CD8-positive, alpha-beta memory T cell (primary cell): Measurements from ENCODE around the gene MBNL2. TPM values are rescaled to one million over a fixed set of nuclear protein-coding genes. Genes with fewer than 3 reads are reported as not detected.

ENCODE experiments used
- CTCF ChIA-PET: fragments of 350-600 bp; sonication (Branson Sonifier 250); formaldehyde crosslinking; loops from one replicate; lab custom pipeline; 2021; ENCODE audit warnings: antibody characterized with exemption; lab: Charles Lee
- POLR2A ChIA-PET: fragments of 350-600 bp; sonication (Branson Sonifier 250); formaldehyde crosslinking; loops from one replicate; lab custom pipeline; 2021; ENCODE audit warnings: antibody characterized with exemption; lab: Charles Lee
- DNase-seq, 5 donors: peaks; one replicate each; pipeline versions ENCODE4 v3.0.0 to v3.0.0-alpha.2; 2020 to 2022; ENCODE audit warnings: mixed read lengths in 1 of 5
- H3K27ac ChIP-seq: one replicate; pipeline ENCODE4 v1.7.0; 2013; ENCODE audit warnings: low read depth, mild to moderate bottlenecking, low read length, moderate library complexity
- H3K27me3 ChIP-seq: 2 replicates; pipeline ENCODE4 v1.7.0; 2013; ENCODE audit warnings: low read length, mild to moderate bottlenecking; ENCODE audit not compliant: insufficient read depth, poor library complexity, severe bottlenecking
- H3K36me3 ChIP-seq: 2 replicates; pipeline ENCODE4 v1.7.0; 2013; ENCODE audit warnings: mild to moderate bottlenecking, low read length, moderate library complexity; ENCODE audit not compliant: insufficient read depth
- H3K4me1 ChIP-seq: 2 replicates; pipeline ENCODE4 v1.7.0; 2013; ENCODE audit warnings: mild to moderate bottlenecking, low read length, moderate library complexity; ENCODE audit not compliant: insufficient read depth
- H3K4me3 ChIP-seq: 2 replicates; pipeline ENCODE4 v1.7.0; 2013; ENCODE audit warnings: mild to moderate bottlenecking, low read length
- H3K9me3 ChIP-seq: 2 replicates; pipeline ENCODE4 v1.7.0; 2013; ENCODE audit warnings: mild to moderate bottlenecking, low read length
- H3K27ac Mint-ChIP-seq, 8 donors: one replicate each; pipeline ENCODE4 v1.8.0; 2020 to 2021; ENCODE audit warnings: mixed read lengths in 8 of 8, mild to moderate bottlenecking in 6 of 8, inconsistent platforms in 3 of 8, moderate library complexity in 3 of 8
- H3K27me3 Mint-ChIP-seq, 2 donors: one replicate each; pipeline ENCODE4 v1.8.0; 2020 to 2021; ENCODE audit warnings: mixed read lengths in 2 of 2, mild to moderate bottlenecking in 1 of 2, moderate library complexity in 1 of 2
- H3K36me3 Mint-ChIP-seq, 3 donors: one replicate each; pipeline ENCODE4 v1.8.0; 2020 to 2021; ENCODE audit warnings: mixed read lengths in 3 of 3, inconsistent platforms in 1 of 3, mild to moderate bottlenecking in 1 of 3
- H3K4me1 Mint-ChIP-seq, 3 donors: one replicate each; pipeline ENCODE4 v1.8.0; 2020 to 2021; ENCODE audit warnings: mixed read lengths in 3 of 3, inconsistent platforms in 1 of 3, mild to moderate bottlenecking in 1 of 3
- H3K4me3 Mint-ChIP-seq, 7 donors: one replicate each; pipeline ENCODE4 v1.8.0; 2020 to 2021; ENCODE audit warnings: mixed read lengths in 7 of 7, mild to moderate bottlenecking in 6 of 7, moderate library complexity in 4 of 7, inconsistent platforms in 2 of 7
- H3K9me3 Mint-ChIP-seq, 5 donors: one replicate each; pipeline ENCODE4 v1.8.0; 2020 to 2022; ENCODE audit warnings: mixed read lengths in 5 of 5, mild to moderate bottlenecking in 3 of 5, moderate library complexity in 2 of 5, inconsistent platforms in 1 of 5
- polyA plus RNA-seq: library from polyadenylated mRNA; unstranded; fragments of 300-500 nt; fragmentation: Illumina TruSeq; gene quantifications from one replicate; pipeline ENCODE4 v1.2.3, GENCODE V29; 2021
- total RNA-seq, 2 experiments: library from RNA; stranded (reverse); gene quantifications; one replicate each; pipeline ENCODE4 v1.2.3, GENCODE V29; 2021

The MBNL2 gene
- total and polyA plus RNA-seq, 3 experiments from 2014 or later, result 15.9 to 17.8 (median 17.7) TPM

- Histone ChIP-seq H3K4me3 (no peak overlapping the region), H3K36me3 (no peaks in the 10 kb centered on the region), H3K27me3 (no peaks in the 10 kb centered on the region), H3K27ac (no peak overlapping the region), H3K9me3 (no peaks in the 10 kb centered on the region), H3K4me1 (peaks cover 37% of the 10 kb centered on the region)
- H3K36me3 Mint-ChIP-seq, result no peaks in the 10 kb centered on the region
- H3K27me3 Mint-ChIP-seq, result no peaks in the 10 kb centered on the region
- peaks cover 43 to 47% (median 44%) of the 10 kb centered on the region in 3 donors for H3K4me1 Mint-ChIP-seq
- POLR2A ChIA-PET, result no interaction called here
- CTCF ChIA-PET, result interaction anchor here (1.8 kb wide), 1 partner anchor 12 kb away, joined by 8 read pairs; no protein-coding TSS in a partner anchor
- H3K27ac Mint-ChIP-seq, result peak overlapping the region in 2 of 8 donors; percentile 21 to 72
- H3K4me3 Mint-ChIP-seq, result no peak overlapping the region
- H3K9me3 Mint-ChIP-seq, result no peaks in the 10 kb centered on the region
- DNase-seq, result no peak
These were observed 10.1 kb upstream of the MBNL2 start for GRCh38 chr13:97212004-97212403.

- ChIA-PET CTCF (interaction anchor here (0.9 to 1.8 kb wide), 2 partner anchors 11 to 103 kb away, joined by 3 to 8 read pairs; no protein-coding TSS in a partner anchor), POLR2A (no interaction called here)
- H3K4me3 Mint-ChIP-seq, result no peak overlapping the region
- Histone ChIP-seq H3K36me3 (no peaks in the 10 kb centered on the region), H3K9me3 (no peaks in the 10 kb centered on the region), H3K27ac (no peak overlapping the region), H3K4me3 (no peak overlapping the region), H3K27me3 (no peaks in the 10 kb centered on the region), H3K4me1 (peaks cover 37% of the 10 kb centered on the region)
- H3K27ac Mint-ChIP-seq, result peak overlapping the region in 1 of 8 donors; percentile 25
- H3K27me3 Mint-ChIP-seq, result peaks cover 0 to 2% of the 10 kb centered on the region in 2 donors
- H3K4me1 Mint-ChIP-seq, result peaks cover 43 to 47% (median 44%) of the 10 kb centered on the region in 3 donors
- no peaks in the 10 kb centered on the region for H3K36me3 Mint-ChIP-seq
- H3K9me3 Mint-ChIP-seq, result no peaks in the 10 kb centered on the region
- no peak for DNase-seq
These were observed 9.5 kb upstream of the MBNL2 start for GRCh38 chr13:97212601-97213040.

- peaks cover 33% of the 10 kb centered on the region for H3K4me1 ChIP-seq
- ChIA-PET CTCF (interaction anchor here (0.9 to 2.1 kb wide), 3 partner anchors 9 to 105 kb away, joined by 3 to 10 read pairs (median 4); no protein-coding TSS in a partner anchor), POLR2A (interaction anchor here (0.8 kb wide), 1 partner anchor 11 kb away, joined by 3 read pairs; no protein-coding TSS in a partner anchor)
- H3K9me3 ChIP-seq, result no peaks in the 10 kb centered on the region
- no peaks in the 10 kb centered on the region for H3K36me3 ChIP-seq
- Mint-ChIP-seq H3K27ac (peak overlapping the region in 7 of 8 donors; percentile 5 to 82 (median 34)), H3K36me3 (no peaks in the 10 kb centered on the region), H3K4me3 (no peak overlapping the region), H3K9me3 (no peaks in the 10 kb centered on the region), H3K4me1 (peaks cover 36 to 38% (median 38%) of the 10 kb centered on the region in 3 donors), H3K27me3 (peaks cover 0 to 2% of the 10 kb centered on the region in 2 donors)
- H3K4me3 ChIP-seq, result no peak overlapping the region
- H3K27ac ChIP-seq, result no peak overlapping the region
- DNase-seq, result no peak
- no peaks in the 10 kb centered on the region for H3K27me3 ChIP-seq
These were observed 7.2 kb upstream of the MBNL2 start for GRCh38 chr13:97214921-97215320.

GRCh38 chr13:97215325-97215724 lies 6.8 kb upstream of the MBNL2 start:
- no peak overlapping the region for H3K4me3 ChIP-seq
- Mint-ChIP-seq H3K9me3 (no peaks in the 10 kb centered on the region), H3K4me3 (no peak overlapping the region), H3K36me3 (no peaks in the 10 kb centered on the region), H3K27ac (peak overlapping the region in 6 of 8 donors; percentile 5 to 82 (median 32)), H3K27me3 (peaks cover 0 to 2% of the 10 kb centered on the region in 2 donors), H3K4me1 (peaks cover 32 to 34% (median 33%) of the 10 kb centered on the region in 3 donors)
- H3K27me3 ChIP-seq, result no peaks in the 10 kb centered on the region
- ChIA-PET CTCF (interaction anchor here (1.7 to 2.1 kb wide), 2 partner anchors 8 to 11 kb away, joined by 4 to 10 read pairs; no protein-coding TSS in a partner anchor), POLR2A (interaction anchor here (0.8 kb wide), 1 partner anchor 11 kb away, joined by 3 read pairs; no protein-coding TSS in a partner anchor)
- no peaks in the 10 kb centered on the region for H3K9me3 ChIP-seq
- DNase-seq, result peak in 1 of 5 donors; percentile 30
- no peak overlapping the region for H3K27ac ChIP-seq
- H3K4me1 ChIP-seq, result peaks cover 30% of the 10 kb centered on the region
- no peaks in the 10 kb centered on the region for H3K36me3 ChIP-seq

GRCh38 chr13:97219226-97219625 lies 2.9 kb upstream of the MBNL2 start:
- H3K36me3 ChIP-seq, result no peaks in the 10 kb centered on the region
- H3K27me3 ChIP-seq, result no peaks in the 10 kb centered on the region
- no peak overlapping the region for H3K27ac Mint-ChIP-seq
- H3K36me3 Mint-ChIP-seq, result peaks cover 0 to 16% (median 2%) of the 10 kb centered on the region in 3 donors
- peaks cover 28% of the 10 kb centered on the region for H3K4me1 ChIP-seq
- H3K4me1 Mint-ChIP-seq, result peaks cover 27 to 41% (median 38%) of the 10 kb centered on the region in 3 donors
- H3K4me3 Mint-ChIP-seq, result peak overlapping the region in 1 of 7 donors; percentile 47
- H3K27me3 Mint-ChIP-seq, result peaks cover 0 to 2% of the 10 kb centered on the region in 2 donors
- CTCF ChIA-PET, result no interaction called here
- no peak for DNase-seq
- H3K4me3 ChIP-seq, result no peak overlapping the region
- H3K27ac ChIP-seq, result no peak overlapping the region
- H3K9me3 ChIP-seq, result no peaks in the 10 kb centered on the region
- POLR2A ChIA-PET, result no interaction called here
- H3K9me3 Mint-ChIP-seq, result no peaks in the 10 kb centered on the region

- no peaks in the 10 kb centered on the region for H3K9me3 Mint-ChIP-seq
- no peak for DNase-seq
- Histone ChIP-seq H3K27me3 (no peaks in the 10 kb centered on the region), H3K4me1 (peaks cover 28% of the 10 kb centered on the region), H3K36me3 (no peaks in the 10 kb centered on the region), H3K9me3 (no peaks in the 10 kb centered on the region), H3K4me3 (no peak overlapping the region), H3K27ac (no peak overlapping the region)
- ChIA-PET POLR2A (no interaction called here), CTCF (no interaction called here)
- H3K27ac Mint-ChIP-seq, result peak overlapping the region in 5 of 8 donors; percentile 25 to 48 (median 33)
- H3K4me1 Mint-ChIP-seq, result peaks cover 26 to 42% (median 39%) of the 10 kb centered on the region in 3 donors
- H3K4me3 Mint-ChIP-seq, result peak overlapping the region in 1 of 7 donors; percentile 47
- H3K36me3 Mint-ChIP-seq, result peaks cover 0 to 16% (median 2%) of the 10 kb centered on the region in 3 donors
- H3K27me3 Mint-ChIP-seq, result peaks cover 0 to 2% of the 10 kb centered on the region in 2 donors
These were observed 1.8 kb upstream of the MBNL2 start for GRCh38 chr13:97220151-97220900.

- Mint-ChIP-seq H3K27ac (peak overlapping the region in 4 of 8 donors; percentile 58 to 98 (median 78)), H3K4me3 (peak overlapping the region in 1 of 7 donors; percentile 7), H3K36me3 (peaks cover 0 to 16% (median 2%) of the 10 kb centered on the region in 3 donors), H3K9me3 (no peaks in the 10 kb centered on the region), H3K27me3 (peaks cover 0 to 2% of the 10 kb centered on the region in 2 donors), H3K4me1 (peaks cover 29 to 42% (median 39%) of the 10 kb centered on the region in 3 donors)
- DNase-seq, result no peak
- Histone ChIP-seq H3K27me3 (no peaks in the 10 kb centered on the region), H3K27ac (no peak overlapping the region), H3K36me3 (no peaks in the 10 kb centered on the region), H3K4me3 (no peak overlapping the region), H3K9me3 (no peaks in the 10 kb centered on the region), H3K4me1 (peaks cover 28% of the 10 kb centered on the region)
- ChIA-PET CTCF (no interaction called here), POLR2A (interaction anchor here (1.3 kb wide), 1 partner anchor 214 kb away, joined by 3 read pairs; no protein-coding TSS in a partner anchor)
These were observed 1.1 kb upstream of the MBNL2 start for GRCh38 chr13:97221046-97221445.
